Neural progenitor cell (in vitro differentiated cells): ENCODE data around the gene PRKCD. TPM values are rescaled to one million over a fixed set of nuclear protein-coding genes. Genes with fewer than 3 reads are reported as not detected.

Source experiments
- DNase-seq: peaks from one replicate; pipeline ENCODE4 v3.0.0-alpha.2; 2016; ENCODE audit warnings: low spot score
- H2AFZ ChIP-seq: fragments of 200-600 bp; sonication (generic); replicated peaks from 2 replicates; pipeline ENCODE4 v1.6.1; 2016; ENCODE audit warnings: antibody characterized with exemption
- H3F3A ChIP-seq: fragments of 200-600 bp; sonication (generic); 2 replicates; pipeline ENCODE4 v1.6.1; 2016; ENCODE audit warnings: antibody characterized with exemption, low read depth
- H3K27ac ChIP-seq: fragments of 200-600 bp; sonication (generic); 2 replicates; pipeline ENCODE4 v1.5.1; 2016; ENCODE audit warnings: mild to moderate bottlenecking
- H3K27me3 ChIP-seq: fragments of 200-600 bp; sonication (generic); 2 replicates; pipeline ENCODE4 v1.6.1; 2016; ENCODE audit warnings: mild to moderate bottlenecking, moderate library complexity
- H3K36me3 ChIP-seq: fragments of 200-600 bp; sonication (generic); 2 replicates; pipeline ENCODE4 v1.5.1; 2016
- H3K4me1 ChIP-seq: fragments of 200-600 bp; sonication (generic); 2 replicates; pipeline ENCODE4 v1.6.1; 2016; ENCODE audit warnings: mixed run types
- H3K4me2 ChIP-seq: fragments of 200-600 bp; sonication (generic); 2 replicates; pipeline ENCODE4 v1.6.1; 2016
- H3K4me3 ChIP-seq: fragments of 200-600 bp; sonication (generic); 2 replicates; pipeline ENCODE4 v1.5.1; 2016
- H3K79me2 ChIP-seq: fragments of 200-600 bp; sonication (generic); 2 replicates; pipeline ENCODE4 v1.6.1; 2016; ENCODE audit warnings: low read depth
- H3K9ac ChIP-seq: fragments of 200-600 bp; sonication (generic); 2 replicates; pipeline ENCODE4 v1.6.1; 2016
- H3K9me3 ChIP-seq: fragments of 200-600 bp; sonication (generic); 2 replicates; pipeline ENCODE4 v1.5.1; 2016; ENCODE audit warnings: low read depth
- H4K20me1 ChIP-seq: fragments of 200-600 bp; sonication (generic); 2 replicates; pipeline ENCODE4 v1.6.1; 2016; ENCODE audit warnings: low read depth
- H3K27ac Mint-ChIP-seq: 3 replicates; pipeline ENCODE4 v1.8.0; 2021; ENCODE audit warnings: mixed read lengths
- H3K27me3 Mint-ChIP-seq: 2 replicates; pipeline ENCODE4 v1.8.0; 2022; ENCODE audit warnings: low read depth, mild to moderate bottlenecking, inconsistent platforms, moderate library complexity, mixed read lengths; ENCODE audit not compliant: insufficient read depth
- H3K36me3 Mint-ChIP-seq: 3 replicates; pipeline ENCODE4 v1.8.0; 2021; ENCODE audit warnings: mixed read lengths
- H3K4me1 Mint-ChIP-seq: 3 replicates; pipeline ENCODE4 v1.8.0; 2021; ENCODE audit warnings: mixed read lengths
- H3K4me3 Mint-ChIP-seq: 3 replicates; pipeline ENCODE4 v1.8.0; 2021; ENCODE audit warnings: mild to moderate bottlenecking, moderate library complexity, mixed read lengths
- H3K9me3 Mint-ChIP-seq: 3 replicates; pipeline ENCODE4 v1.8.0; 2020; ENCODE audit warnings: mixed read lengths
- EZH2 ChIP-seq: fragments of 200-600 bp; sonication (generic); IDR thresholded peaks from 2 replicates; pipeline ENCODE4 v1.6.1; 2017; ENCODE audit warnings: antibody characterized with exemption, mild to moderate bottlenecking, moderate library complexity
- EZH2phosphoT487 ChIP-seq: fragments of 200-600 bp; sonication (generic); IDR thresholded peaks from 2 replicates; pipeline ENCODE4 v1.6.1; 2017; ENCODE audit warnings: antibody characterized with exemption
- total RNA-seq: library from RNA; depleted of rRNA; stranded (reverse); fragments of >200 nt; gene quantifications from 2 replicates; pipeline ENCODE4 v1.2.3, GENCODE V29; 2015; ENCODE audit warnings: low replicate concordance
- TF ChIP-seq, protein P1 (sequence below): fragments of 200-600 bp; sonication (generic); IDR thresholded peaks from 2 replicates; pipeline ENCODE4 v1.5.1; 2017; ENCODE audit warnings: antibody characterized with exemption, mild to moderate bottlenecking

The PRKCD gene
- total RNA-seq, 1 donor from 2014 or later, result 8.9 TPM

DNA sequence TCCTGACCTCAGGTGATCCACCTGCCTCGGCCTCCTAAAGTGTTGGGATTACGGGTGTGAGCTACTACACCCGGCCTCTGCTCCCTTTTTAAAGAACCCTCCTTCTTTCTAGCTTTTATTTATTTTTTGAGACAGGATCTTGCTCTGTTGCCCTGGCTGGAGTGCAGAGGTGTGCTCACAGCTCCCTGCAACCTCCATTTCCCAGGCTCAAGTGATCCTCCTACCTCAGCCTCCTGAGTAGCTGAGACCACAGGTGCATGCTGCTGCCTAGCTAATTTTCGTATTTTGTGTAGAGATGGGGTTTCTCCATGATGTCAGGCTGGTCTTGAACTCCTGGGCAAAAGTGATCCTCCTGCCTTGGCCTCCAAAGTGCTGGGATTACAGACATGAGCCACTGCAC is 60.3 kb downstream of the PRKCD start:
- no peak overlapping the region for H3K4me3 Mint-ChIP-seq
- H3K9ac ChIP-seq, result no peak overlapping the region
- TF ChIP-seq, protein P1, sequence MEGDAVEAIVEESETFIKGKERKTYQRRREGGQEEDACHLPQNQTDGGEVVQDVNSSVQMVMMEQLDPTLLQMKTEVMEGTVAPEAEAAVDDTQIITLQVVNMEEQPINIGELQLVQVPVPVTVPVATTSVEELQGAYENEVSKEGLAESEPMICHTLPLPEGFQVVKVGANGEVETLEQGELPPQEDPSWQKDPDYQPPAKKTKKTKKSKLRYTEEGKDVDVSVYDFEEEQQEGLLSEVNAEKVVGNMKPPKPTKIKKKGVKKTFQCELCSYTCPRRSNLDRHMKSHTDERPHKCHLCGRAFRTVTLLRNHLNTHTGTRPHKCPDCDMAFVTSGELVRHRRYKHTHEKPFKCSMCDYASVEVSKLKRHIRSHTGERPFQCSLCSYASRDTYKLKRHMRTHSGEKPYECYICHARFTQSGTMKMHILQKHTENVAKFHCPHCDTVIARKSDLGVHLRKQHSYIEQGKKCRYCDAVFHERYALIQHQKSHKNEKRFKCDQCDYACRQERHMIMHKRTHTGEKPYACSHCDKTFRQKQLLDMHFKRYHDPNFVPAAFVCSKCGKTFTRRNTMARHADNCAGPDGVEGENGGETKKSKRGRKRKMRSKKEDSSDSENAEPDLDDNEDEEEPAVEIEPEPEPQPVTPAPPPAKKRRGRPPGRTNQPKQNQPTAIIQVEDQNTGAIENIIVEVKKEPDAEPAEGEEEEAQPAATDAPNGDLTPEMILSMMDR, result no peak
- no peak for TF ChIP-seq EZH2phosphoT487
- TF ChIP-seq EZH2, result no peak
- peaks cover 13% of the 10 kb centered on the region for H3K4me1 Mint-ChIP-seq
- no peaks in the 10 kb centered on the region for H3K36me3 ChIP-seq
- H3F3A ChIP-seq, result peaks cover 22% of the 10 kb centered on the region
- no peak overlapping the region for H3K27ac ChIP-seq
- H3K9me3 ChIP-seq, result no peaks in the 10 kb centered on the region
- DNase-seq, result no peak
- H3K27me3 Mint-ChIP-seq, result peaks cover 15% of the 10 kb centered on the region
- no peak overlapping the region for H3K27ac Mint-ChIP-seq
- no peak overlapping the region for H3K4me2 ChIP-seq
- H3K9me3 Mint-ChIP-seq, result no peaks in the 10 kb centered on the region
- no peak overlapping the region for H3K4me3 ChIP-seq
- peaks cover 4% of the 10 kb centered on the region for H3K36me3 Mint-ChIP-seq
- peaks cover 20% of the 10 kb centered on the region for H3K27me3 ChIP-seq
- no peaks in the 10 kb centered on the region for H4K20me1 ChIP-seq
- no peak overlapping the region for H2AFZ ChIP-seq
- H3K79me2 ChIP-seq, result no peaks in the 10 kb centered on the region
- peaks cover 6% of the 10 kb centered on the region for H3K4me1 ChIP-seq

DNA sequence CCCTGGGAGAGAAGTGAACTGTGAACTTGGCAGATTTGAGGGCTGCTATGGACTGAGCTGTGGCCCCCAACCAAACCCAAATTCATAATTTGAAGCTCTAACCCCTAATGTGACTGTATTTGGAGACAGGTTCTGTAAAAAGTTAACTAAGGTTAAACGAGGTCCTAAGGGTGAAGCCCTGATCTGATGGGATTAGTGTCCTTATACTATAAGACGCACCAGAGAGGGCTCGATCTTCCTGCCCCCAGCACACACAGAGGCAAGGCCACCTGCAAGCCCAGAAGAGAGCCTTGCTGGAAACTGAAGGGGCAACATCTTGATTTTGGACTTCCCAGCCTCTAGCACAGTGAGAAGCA is 60.8 kb downstream of the PRKCD start:
- TF ChIP-seq EZH2phosphoT487 (no peak), EZH2 (no peak)
- TF ChIP-seq, protein P1, result no peak
- peaks cover 18% of the 10 kb centered on the region for H3K27me3 ChIP-seq
- H3K79me2 ChIP-seq, result no peaks in the 10 kb centered on the region
- no peaks in the 10 kb centered on the region for H3K9me3 Mint-ChIP-seq
- no peak overlapping the region for H3K4me2 ChIP-seq
- peaks cover 5% of the 10 kb centered on the region for H3K4me1 ChIP-seq
- no peak overlapping the region for H3K27ac Mint-ChIP-seq
- H3K36me3 Mint-ChIP-seq, result peaks cover 4% of the 10 kb centered on the region
- no peak overlapping the region for H3K4me3 Mint-ChIP-seq
- H3K27ac ChIP-seq, result peak overlapping the region; percentile 53
- no peaks in the 10 kb centered on the region for H4K20me1 ChIP-seq
- H3F3A ChIP-seq, result peaks cover 17% of the 10 kb centered on the region
- no peak overlapping the region for H2AFZ ChIP-seq
- no peak overlapping the region for H3K4me3 ChIP-seq
- H3K27me3 Mint-ChIP-seq, result peaks cover 15% of the 10 kb centered on the region
- DNase-seq, result no peak
- no peaks in the 10 kb centered on the region for H3K9me3 ChIP-seq
- H3K9ac ChIP-seq, result no peak overlapping the region
- H3K36me3 ChIP-seq, result no peaks in the 10 kb centered on the region
- H3K4me1 Mint-ChIP-seq, result peaks cover 11% of the 10 kb centered on the region

DNA sequence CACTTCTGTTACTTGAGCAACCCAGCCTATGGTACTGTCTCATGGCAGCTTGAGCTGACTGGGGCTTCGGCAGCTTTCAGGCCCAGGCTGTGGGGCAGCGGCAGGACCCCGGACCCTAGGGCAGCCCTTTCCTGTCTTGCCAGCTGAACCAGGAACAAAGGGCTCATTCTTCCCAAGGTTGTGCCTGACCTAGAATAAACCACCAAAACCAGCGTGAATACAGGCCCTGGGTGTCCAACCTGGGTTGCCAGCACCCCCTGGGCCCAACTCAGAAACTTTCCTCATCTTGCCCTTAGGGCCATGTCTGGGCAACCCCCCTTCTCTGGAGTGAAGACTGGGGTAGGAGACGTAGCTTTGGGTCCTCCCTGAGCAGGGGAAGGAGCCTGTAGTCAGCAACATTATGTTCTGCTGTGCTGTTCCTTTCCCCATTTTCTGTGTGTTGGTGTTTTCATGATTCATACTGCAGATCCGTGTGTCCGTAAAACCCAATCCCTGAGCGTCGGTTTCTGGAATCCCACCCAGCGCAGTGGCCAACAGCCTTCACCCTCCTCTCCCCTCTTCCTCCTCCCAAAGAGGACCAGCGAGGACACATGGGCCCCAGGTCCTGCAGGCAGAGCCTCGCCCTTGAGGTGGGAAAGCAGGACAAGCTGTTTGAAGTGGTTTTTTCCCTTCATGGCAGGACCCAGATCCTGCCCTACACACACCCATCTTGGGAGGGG is 61.3 kb downstream of the PRKCD start:
- no peak for TF ChIP-seq EZH2phosphoT487
- TF ChIP-seq, protein P1, result no peak
- TF ChIP-seq EZH2, result no peak
- Histone ChIP-seq H3F3A (peaks cover 13% of the 10 kb centered on the region), H3K79me2 (no peaks in the 10 kb centered on the region), H4K20me1 (no peaks in the 10 kb centered on the region), H3K27ac (peak overlapping the region; percentile 53), H3K36me3 (no peaks in the 10 kb centered on the region), H3K9ac (no peak overlapping the region), H3K4me1 (no peaks in the 10 kb centered on the region), H3K4me2 (no peak overlapping the region), H3K27me3 (peaks cover 13% of the 10 kb centered on the region), H2AFZ (no peak overlapping the region), H3K4me3 (no peak overlapping the region), H3K9me3 (no peaks in the 10 kb centered on the region)
- DNase-seq, result no peak
- Mint-ChIP-seq H3K36me3 (peaks cover 5% of the 10 kb centered on the region), H3K4me3 (no peak overlapping the region), H3K4me1 (peaks cover 6% of the 10 kb centered on the region), H3K27ac (peak overlapping the region; percentile 72), H3K27me3 (peaks cover 15% of the 10 kb centered on the region), H3K9me3 (no peaks in the 10 kb centered on the region)
